ENCODE measurements around the gene CTBP2.

Gene CTBP2

GRCh38 chr10:125010362-125010761 lies 150.0 kb downstream of the CTBP2 start:
- DNase-seq (ENCODE audit: low read depth, low spot score) = no peak

DNA sequence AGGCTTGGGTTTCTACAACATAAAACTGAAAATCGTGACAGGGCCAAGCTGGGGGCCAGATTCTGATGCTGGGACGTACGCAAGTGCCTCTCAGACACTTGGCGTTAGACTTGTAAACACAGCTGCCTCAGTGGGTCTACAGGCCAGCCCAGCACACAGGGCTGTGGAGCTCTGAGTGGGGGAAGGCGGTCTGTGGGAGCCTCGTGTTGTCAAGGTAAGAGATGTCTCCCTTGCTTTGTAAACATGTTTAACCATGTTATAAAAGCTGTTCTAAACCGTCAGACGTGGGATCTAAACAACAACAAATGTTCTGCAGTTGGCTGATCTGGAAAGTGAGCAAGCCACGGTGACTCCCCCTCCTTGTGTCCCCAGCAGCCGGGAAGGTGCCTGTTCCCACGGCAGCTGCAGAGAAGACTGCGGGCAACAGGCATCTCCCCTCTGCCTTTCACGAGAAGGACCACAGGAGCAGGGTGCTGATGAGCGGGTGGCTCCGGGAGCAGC lies 150.7 kb downstream of the CTBP2 start:
- no peak for DNase-seq (ENCODE audit: low read depth, low spot score)

DNA sequence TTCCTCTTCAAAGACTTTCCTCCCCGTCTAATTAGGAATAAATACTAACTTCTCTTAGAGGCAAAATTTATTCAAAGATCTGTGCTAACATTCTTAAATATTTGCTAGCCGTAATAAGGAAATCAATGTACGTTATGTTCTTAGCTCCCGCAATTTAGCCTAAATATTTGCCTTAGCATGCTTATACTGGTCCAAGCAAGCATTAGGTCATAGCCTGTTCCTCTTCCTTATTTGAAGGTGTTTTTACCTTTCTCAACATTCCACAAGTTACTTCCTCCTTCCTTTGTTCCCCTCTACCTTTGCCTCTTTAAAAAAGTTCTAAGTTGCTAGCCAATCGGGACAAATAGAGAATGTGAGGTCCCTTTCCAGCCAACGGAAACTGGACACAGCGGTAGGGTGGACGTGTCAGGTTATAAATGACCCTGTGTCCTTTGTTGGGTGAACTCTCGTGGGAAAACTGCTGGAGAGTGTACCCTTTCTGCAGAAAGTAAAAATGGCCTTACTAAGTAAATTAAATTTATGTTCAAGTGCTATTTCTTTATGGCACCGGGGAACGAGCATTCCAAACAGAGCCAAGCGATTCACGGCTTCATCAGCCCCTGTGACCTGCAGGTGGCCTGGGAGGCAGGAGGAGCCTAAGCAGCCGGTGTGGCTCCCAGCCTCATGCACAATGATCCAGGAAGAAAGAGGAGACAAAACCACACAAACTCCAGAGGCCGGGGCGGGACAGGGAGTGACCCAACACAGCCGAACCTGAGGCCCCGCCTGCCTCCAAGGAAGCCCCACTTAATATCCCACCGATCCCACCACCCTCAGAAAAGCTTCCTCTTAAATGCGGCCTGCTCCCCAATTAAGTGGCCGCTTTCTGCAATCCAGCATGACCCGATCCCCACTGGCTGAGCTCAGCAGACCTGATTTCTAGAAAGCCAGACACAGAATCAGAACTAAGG lies 151.4 kb downstream of the CTBP2 start:
- DNase-seq (ENCODE audit: low read depth, low spot score) = no peak

GRCh38 chr10:125007436-125007835 lies 152.9 kb downstream of the CTBP2 start:
- DNase-seq (ENCODE audit: low read depth, low spot score) = no peak

- no peak for DNase-seq (ENCODE audit: low read depth, low spot score)
Observed at GRCh38 chr10:125006921-125007426, 153.4 kb downstream of the CTBP2 start.

DNA sequence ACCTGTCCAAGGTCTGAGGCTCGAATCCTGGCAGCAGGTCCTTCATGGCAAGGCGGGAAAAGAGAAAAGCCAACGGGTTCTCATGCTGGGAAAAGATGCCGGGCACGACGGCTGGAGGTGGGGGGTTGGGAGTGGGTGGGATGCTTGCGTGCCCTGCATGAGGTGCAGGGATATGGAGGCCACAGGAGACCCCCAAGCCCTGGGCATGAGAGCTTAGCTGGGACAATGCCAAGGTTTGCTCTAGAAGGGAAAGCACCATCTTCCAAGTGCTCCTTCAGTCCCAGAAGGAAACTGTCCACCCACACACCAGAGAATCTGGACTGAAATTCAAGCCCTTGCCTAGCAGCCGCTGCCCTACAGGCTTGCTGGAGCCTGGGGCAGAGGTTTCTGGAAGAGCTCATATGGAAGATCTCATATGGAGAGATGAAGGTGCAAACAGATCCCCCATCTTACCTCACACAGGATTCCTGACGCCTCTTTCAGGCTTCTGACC lies 154.1 kb downstream of the CTBP2 start:
- no peak for DNase-seq (ENCODE audit: low read depth, low spot score)

DNA sequence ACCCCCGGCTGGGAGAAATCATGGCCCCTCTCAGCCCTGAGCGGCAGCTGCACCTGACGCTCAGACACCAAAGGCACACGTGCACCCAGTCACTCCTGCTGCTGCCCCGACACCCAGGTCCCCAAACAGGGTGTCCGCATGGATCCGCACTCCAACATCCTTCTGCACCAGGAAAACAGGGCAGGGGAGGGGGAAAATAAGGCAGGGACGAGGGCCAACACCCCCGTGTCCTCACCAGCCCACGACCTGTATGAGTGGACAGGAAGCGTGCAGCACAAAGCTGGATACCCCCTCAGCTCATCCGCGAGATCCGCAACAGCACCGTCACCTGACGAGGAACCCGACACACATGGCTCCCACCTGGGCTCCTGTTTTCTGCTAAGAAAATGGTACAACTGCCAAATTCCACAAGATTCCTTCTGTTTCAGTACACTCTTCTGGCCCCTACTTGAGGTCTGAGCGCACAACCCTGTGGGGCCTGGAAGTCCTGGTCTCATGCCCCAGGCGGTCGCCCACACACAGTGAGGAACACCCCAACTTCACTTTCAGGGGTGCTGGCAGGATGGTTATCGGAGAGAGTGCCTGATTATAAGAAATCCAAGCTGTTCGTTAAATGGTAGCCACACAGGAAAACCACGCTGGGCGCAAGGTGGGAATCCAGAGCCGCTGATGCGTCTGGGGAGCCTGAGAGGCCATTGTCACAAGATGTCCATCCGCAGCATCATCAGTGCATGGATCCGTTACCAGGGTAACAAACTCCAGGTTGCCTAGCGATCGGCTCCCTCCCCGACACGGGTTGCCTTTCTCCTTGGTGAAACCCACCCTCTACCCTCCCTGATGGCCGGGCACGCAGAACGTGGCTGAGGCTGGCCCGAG lies 154.8 kb downstream of the CTBP2 start:
- DNase-seq (ENCODE audit: low read depth, low spot score) = no peak

GRCh38 chr10:125004571-125005311 lies 155.6 kb downstream of the CTBP2 start:
- no peak for DNase-seq (ENCODE audit: low read depth, low spot score)

DNA sequence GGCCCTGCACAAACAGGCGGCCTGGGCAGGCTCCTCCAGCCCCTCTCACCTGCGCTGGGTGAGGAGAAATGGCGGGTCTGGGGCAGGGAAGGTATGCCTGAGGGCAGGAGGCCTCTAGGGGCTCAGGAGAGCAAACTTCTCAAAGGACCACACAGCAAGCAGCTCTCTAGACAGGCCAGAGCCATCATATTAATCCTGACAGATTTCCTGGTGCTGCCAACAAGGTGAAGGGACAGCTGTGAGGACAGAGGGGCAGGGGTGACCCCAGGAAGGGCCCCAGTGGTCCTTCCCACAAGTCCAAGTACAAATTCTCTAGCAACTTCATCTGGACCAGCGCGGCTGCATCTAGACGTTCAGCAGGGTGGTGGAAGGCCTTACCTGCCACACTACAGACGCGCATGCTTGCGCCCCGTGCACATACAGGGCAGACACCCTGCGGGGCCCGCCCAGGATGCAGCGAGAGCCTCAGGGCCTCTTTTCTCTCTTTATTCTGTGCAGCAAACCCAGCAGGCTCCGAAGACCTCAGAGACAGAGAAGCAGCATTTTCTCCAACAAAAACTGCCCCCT lies 156.4 kb downstream of the CTBP2 start:
- no peak for DNase-seq (ENCODE audit: low read depth, low spot score)

- DNase-seq (ENCODE audit: low read depth, low spot score) = no peak
Observed at GRCh38 chr10:125003146-125003900, 157.0 kb downstream of the CTBP2 start.

- no peak for DNase-seq (ENCODE audit: low read depth, low spot score)
Observed at GRCh38 chr10:125002423-125003145, 157.8 kb downstream of the CTBP2 start.

DNA sequence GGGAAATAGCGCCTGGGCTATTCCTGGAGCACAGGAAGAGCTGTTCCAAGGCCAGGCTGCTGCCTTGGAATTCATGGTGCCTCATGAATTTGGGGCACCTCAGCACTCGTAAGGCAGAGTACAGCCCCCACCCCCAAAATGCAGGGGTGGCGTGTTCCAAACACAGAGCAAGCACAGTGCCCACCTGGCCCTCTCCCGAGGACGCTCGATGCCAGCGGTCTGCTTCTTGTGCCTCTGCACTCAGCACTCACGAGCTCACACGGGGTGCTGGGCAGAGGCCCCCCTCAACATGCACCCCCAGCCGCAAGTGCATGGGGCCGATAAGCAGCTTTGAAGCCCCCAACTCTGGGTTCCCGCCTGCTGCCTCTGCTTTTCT lies 158.3 kb downstream of the CTBP2 start:
- DNase-seq (ENCODE audit: low read depth, low spot score) = no peak

DNA sequence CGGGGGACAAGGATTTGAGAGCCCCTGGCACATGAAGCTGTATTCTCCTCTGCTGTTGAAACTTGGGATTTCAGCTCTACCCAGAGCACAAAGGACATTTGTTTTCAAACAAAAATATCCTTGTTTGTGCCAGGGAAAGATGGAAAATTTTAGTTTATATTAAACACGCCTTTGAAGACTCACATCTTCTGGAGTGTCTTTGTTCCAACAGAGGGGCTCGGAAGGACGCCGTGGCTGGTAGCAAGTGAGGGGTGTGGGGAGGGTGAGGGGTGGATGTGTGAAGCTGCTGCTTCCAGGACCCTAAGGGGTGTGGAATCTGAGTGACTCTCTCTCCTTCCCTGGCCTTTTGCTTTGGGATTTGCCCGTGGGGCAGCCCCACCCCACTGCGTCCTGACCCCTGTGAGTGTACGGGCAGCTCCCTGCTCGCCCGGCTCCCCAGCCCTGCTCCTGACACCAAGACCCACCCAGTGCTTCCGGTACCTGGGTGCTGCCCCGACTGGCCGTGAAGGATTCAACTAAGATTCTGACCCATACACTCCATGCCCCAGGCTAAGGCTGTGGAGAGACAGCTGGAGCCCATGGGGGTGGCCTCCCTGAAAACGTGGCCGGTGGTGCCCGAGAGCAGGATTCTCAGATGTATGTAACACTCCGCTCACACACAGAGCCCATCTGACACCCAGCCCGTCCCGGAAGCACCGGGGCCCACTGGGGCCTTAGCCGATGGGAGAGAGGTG lies 158.9 kb downstream of the CTBP2 start:
- no peak for DNase-seq (ENCODE audit: low read depth, low spot score)

GRCh38 chr10:125000366-125001312 lies 159.7 kb downstream of the CTBP2 start:
- DNase-seq (ENCODE audit: low read depth, low spot score) = no peak

DNA sequence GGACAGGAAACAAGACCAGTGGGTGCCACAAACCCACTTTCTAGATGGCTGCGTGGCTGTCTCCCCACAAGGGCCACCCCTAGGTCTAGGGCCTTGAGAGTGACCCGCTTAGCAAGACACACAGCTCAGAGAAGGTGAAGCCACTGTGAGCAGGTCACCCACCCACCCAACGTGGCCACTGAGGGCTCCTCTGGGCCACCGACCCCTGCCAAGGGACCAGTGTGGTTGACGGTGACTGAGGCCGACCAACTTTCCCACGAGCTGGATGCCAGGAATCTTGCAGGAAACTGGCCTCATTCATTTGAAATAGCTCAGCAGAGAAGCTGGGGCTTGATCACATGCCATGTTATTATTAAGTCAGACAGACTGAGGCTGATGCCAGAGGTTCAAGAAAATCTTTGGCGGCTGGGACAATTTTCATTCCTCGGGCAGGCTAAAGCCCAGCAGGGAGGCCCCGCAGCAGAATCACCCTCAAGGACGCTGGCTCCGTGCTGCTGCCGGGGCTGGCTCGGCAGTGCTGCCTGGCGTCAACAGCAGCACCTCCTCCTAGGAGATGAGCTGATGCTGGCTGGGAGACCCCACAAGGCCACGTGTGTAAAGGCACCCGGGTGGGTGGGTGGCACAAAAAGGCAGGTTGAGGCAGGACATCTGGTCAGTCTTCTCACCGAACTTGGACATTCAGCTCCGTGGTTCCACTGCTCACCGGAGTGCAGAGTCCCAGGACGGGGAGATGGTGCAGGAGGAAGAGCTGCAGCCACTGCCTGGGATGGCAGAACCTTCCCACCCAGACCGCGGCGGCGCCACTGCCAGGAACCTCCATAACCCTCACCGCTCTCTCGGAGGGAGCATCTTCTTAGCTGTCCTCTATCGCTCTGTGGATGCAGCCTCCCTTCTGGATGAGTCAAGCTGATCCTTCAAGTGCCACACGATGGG lies 160.7 kb downstream of the CTBP2 start:
- DNase-seq (ENCODE audit: low read depth, low spot score) = no peak

DNA sequence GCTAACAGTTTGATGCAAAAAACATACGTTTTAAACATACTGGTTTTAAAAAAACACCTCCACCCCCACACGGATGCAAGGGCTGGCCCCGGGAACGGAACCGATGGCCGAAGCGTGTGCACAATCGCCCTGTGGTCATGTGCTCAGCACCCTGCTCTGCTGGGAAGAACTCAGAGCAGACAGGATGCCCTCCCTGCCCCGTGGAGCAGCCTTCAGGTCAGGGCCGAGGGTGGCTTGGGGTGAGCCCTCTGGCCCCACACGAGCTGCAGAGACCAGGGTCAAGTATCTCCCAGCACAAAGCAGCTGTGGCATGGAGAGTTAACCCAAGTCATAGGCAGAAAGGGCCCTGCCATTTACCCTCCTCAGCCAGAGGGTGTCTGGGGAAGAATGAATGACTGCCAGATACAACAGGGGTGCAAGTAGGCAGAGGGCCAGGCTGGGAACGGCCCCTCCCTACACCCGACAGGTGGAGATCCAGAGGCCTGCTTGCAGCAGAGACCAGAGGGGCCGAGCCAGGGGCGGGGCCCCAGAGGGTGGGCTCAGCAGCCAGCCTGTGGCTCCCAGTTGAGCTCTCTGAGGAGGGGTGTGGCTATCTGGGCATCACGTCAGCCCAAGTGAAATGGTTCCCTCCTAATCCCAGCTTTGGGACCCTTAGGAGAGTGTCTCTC lies 161.6 kb downstream of the CTBP2 start:
- no peak for DNase-seq (ENCODE audit: low read depth, low spot score)
